Colonic mucosa (tissue), 4 donors: ENCODE results near the gene PIK3R6. TPM values are rescaled to one million over a fixed set of nuclear protein-coding genes. Genes with fewer than 3 reads are reported as not detected.

Experiments used
- DNase-seq: peaks from one replicate; pipeline ENCODE4 v3.0.0-alpha.2; 2020
- H3K27ac ChIP-seq: fragments of 200-600 bp; one replicate; pipeline ENCODE4 v1.8.0; 2021
- H3K27me3 ChIP-seq: fragments of 200-600 bp; one replicate; pipeline ENCODE4 v1.8.0; 2021
- H3K36me3 ChIP-seq: fragments of 200-600 bp; one replicate; pipeline ENCODE4 v1.8.0; 2021
- H3K4me1 ChIP-seq: fragments of 200-600 bp; one replicate; pipeline ENCODE4 v1.8.0; 2021; ENCODE audit warnings: mild to moderate bottlenecking
- H3K4me3 ChIP-seq: fragments of 200-600 bp; one replicate; pipeline ENCODE4 v1.8.0; 2021
- H3K9ac ChIP-seq, 2 donors: one replicate each; pipeline ENCODE4 v1.7.0; 2013; ENCODE audit warnings: control low read depth in 2 of 2, low read depth in 2 of 2, low read length in 2 of 2
- H3K9me3 ChIP-seq: fragments of 200-600 bp; one replicate; pipeline ENCODE4 v1.8.0; 2021
- intact Hi-C: fragments of 100-400 bp; cut with DNase I; formaldehyde crosslinking; loops from one replicate; pipeline ENCODE4 v1.14.1; 2022
- total RNA-seq, 2 donors: library from RNA; stranded (reverse); fragmentation: NEBNext Ultra II Directional in 1 of 2; extraction: Animal tissue kit (Norgen Biotek cat#: 25700) in 1 of 2; gene quantifications; one replicate each; pipeline ENCODE4 v1.2.1, GENCODE V29; 2021
- TF ChIP-seq, protein P1 (sequence below): fragments of 200-600 bp; IDR thresholded peaks from one replicate; pipeline ENCODE4 v1.8.0; 2022; ENCODE audit warnings: antibody characterized with exemption, mild to moderate bottlenecking
- donor health status: healthy.
- donor health status: DM: no; HTN: no; CAD: no.
- donor health status: DM: no; HTN: no; CAD: no.

PIK3R6 gene
- total RNA-seq, 2 donors from 2014 or later: 0.61 to 0.96 TPM

DNA sequence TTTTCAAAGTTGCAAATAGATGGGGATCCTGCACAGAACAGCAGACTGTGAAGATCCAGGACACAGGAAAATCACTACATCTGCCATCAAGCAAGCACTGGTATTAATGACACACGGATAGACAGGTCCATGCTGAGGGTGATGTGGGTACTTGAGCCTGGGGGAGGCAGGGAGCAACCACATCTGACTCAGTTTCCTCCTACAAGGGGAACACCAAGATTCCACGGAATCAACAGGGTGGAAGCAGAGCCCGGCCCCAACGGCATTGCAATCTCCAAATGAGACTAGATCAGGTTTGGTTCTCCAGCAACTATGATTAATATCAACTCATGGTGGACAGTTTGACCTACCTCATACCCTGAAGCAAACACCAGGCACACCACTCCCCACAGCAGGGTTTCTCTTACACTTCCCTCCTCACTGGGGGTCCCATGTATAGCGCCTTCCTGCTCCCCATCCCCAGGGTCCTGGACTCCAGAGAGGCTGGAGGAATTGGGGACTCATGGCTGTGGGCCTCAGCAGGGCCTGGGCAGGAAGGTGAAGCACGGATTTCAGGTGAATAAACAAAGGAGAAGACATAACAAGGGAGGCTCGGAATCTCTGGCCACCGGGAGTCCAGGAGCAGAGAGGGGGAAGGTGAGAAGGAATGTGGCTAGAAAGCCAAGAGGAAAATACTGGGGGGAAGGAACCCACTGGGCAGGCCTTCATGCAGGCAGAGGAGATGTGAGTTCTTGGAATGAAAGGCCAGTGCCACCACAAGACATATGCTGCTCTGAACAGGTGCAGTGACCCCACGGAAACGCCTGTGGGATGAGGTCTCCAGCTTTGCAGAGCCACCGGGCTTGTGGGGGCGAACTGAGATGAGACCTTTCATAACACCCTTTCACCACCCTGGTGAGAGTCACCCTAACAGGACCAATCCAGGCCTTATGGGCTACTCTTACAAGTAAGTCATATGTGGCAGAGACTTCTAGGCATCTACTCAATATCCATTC lies 29.5 kb upstream of the PIK3R6 start:
- no peaks in the 10 kb centered on the region for H3K36me3 ChIP-seq
- no peaks in the 10 kb centered on the region for H3K4me1 ChIP-seq
- H3K9ac ChIP-seq: no peak overlapping the region
- H3K27ac ChIP-seq: no peak overlapping the region
- no peak overlapping the region for H3K4me3 ChIP-seq
- intact Hi-C loops: loop anchor here (10.0 kb wide), 1 partner anchor 482 kb away; no protein-coding TSS in a partner anchor
- H3K27me3 ChIP-seq: no peaks in the 10 kb centered on the region
- no peak for DNase-seq
- H3K9me3 ChIP-seq: no peaks in the 10 kb centered on the region
- TF ChIP-seq, protein P1, sequence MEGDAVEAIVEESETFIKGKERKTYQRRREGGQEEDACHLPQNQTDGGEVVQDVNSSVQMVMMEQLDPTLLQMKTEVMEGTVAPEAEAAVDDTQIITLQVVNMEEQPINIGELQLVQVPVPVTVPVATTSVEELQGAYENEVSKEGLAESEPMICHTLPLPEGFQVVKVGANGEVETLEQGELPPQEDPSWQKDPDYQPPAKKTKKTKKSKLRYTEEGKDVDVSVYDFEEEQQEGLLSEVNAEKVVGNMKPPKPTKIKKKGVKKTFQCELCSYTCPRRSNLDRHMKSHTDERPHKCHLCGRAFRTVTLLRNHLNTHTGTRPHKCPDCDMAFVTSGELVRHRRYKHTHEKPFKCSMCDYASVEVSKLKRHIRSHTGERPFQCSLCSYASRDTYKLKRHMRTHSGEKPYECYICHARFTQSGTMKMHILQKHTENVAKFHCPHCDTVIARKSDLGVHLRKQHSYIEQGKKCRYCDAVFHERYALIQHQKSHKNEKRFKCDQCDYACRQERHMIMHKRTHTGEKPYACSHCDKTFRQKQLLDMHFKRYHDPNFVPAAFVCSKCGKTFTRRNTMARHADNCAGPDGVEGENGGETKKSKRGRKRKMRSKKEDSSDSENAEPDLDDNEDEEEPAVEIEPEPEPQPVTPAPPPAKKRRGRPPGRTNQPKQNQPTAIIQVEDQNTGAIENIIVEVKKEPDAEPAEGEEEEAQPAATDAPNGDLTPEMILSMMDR: no peak

DNA sequence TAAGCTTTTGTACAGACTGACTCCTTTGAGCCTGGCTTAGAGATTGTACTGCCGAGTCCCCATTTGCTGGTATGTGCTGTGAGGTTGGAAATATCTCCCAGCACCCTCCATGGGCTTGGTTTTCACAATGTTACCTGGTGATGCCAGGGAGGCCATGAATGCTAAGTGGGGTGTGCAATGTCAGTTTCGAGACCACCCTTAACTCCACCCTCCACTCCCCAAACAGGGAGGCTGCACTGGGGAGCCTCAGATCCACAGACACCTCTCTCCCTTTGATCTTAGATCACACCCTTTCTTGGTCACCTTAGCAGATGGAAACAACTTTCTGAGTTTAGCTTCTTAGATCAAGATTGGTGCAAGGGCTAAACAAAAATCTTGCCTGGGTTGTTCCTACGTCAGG lies 28.6 kb upstream of the PIK3R6 start:
- TF ChIP-seq, protein P1: no peak
- no peaks in the 10 kb centered on the region for H3K9me3 ChIP-seq
- H3K36me3 ChIP-seq: no peaks in the 10 kb centered on the region
- no peak overlapping the region for H3K4me3 ChIP-seq
- H3K27me3 ChIP-seq: no peaks in the 10 kb centered on the region
- H3K4me1 ChIP-seq: no peaks in the 10 kb centered on the region
- H3K9ac ChIP-seq: no peak overlapping the region
- intact Hi-C loops: loop anchor here (10.0 kb wide), 1 partner anchor 481 kb away; no protein-coding TSS in a partner anchor
- no peak overlapping the region for H3K27ac ChIP-seq
- no peak for DNase-seq

DNA sequence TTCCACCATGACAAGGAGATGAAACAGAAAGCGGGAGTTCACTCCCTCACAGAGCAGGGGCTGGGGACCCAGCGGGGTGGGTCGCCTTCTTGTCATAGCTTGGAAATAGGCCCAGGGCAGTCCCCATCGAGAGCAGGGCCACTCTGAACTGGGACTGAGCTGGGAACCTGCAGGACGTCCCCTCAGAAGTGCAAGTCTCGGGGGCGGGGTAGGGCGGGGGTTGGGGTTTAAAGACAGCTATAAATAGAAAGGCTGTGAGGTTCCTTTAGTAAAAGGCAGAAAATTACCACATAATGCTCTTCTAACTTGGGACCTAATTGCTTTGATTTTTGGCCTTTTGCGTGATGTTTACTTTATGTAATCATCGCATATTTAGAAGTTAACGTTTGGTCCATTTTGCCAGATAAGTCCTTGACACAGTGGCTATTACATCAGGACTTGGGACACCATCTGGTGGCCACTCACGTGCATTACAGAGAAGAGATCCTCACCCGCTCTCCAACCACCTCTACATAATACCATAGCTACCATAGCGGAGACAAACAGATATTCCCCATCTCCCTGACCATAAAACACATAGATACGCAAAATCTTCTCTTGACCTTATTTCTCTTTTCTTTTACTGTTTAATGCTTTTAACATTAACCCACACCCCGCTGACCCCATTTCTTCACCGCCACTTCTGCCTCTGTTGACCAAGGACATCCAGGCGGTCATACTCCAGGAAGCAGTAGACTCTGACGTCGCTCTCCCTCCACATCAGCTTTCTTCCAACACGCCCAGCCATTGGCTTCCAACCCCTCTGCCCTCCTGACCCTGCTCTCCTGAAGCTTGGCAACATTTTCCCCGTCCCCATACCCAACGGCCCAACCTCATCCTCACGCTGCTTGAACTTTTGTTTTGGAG lies 27.5 kb upstream of the PIK3R6 start:
- no peak overlapping the region for H3K4me3 ChIP-seq
- H3K9me3 ChIP-seq: no peaks in the 10 kb centered on the region
- intact Hi-C loops: loop anchor here (5.0 to 10.0 kb wide), 2 partner anchors 93 to 480 kb away; no protein-coding TSS in a partner anchor
- no peak overlapping the region for H3K27ac ChIP-seq
- H3K4me1 ChIP-seq: no peaks in the 10 kb centered on the region
- no peak overlapping the region for H3K9ac ChIP-seq
- TF ChIP-seq, protein P1: peak; percentile 67
- H3K36me3 ChIP-seq: no peaks in the 10 kb centered on the region
- H3K27me3 ChIP-seq: no peaks in the 10 kb centered on the region
- DNase-seq: peak; percentile 59

DNA sequence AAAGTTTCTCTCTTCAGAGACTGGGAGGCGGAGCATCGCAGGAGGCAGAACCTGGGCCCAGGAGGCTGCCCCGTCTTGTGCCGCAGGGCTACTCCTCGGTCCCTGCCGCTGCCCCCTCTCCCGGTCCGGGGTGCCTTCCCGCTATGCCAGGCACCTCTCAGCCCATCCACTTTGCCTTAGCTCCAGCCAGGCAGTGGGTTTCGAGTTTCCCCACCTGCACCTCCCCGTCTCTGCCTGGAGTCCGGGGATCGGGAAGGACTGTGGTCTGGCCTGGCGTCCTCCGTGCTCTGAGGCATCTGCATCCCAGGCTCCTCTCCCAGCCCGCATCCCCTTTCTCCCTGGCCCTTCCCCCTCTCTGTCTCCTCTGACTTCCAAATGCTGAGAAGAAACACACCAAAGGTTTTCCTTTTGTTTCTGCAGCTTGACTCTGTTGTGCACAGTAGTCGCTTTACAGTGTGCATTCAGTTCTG lies 26.8 kb upstream of the PIK3R6 start:
- no peak overlapping the region for H3K4me3 ChIP-seq
- no peaks in the 10 kb centered on the region for H3K4me1 ChIP-seq
- H3K9ac ChIP-seq: no peak overlapping the region
- intact Hi-C loops: loop anchor here (5.0 to 10.0 kb wide), 2 partner anchors 92 to 479 kb away; no protein-coding TSS in a partner anchor
- DNase-seq: no peak
- no peaks in the 10 kb centered on the region for H3K36me3 ChIP-seq
- no peaks in the 10 kb centered on the region for H3K27me3 ChIP-seq
- H3K9me3 ChIP-seq: no peaks in the 10 kb centered on the region
- H3K27ac ChIP-seq: no peak overlapping the region
- TF ChIP-seq, protein P1: no peak
